ENCODE data around the gene LTBP1. TPM values are rescaled to one million over a fixed set of nuclear protein-coding genes. Genes with fewer than 3 reads are reported as not detected.

The LTBP1 gene
- total RNA-seq, 1 experiment from 2014 or later = 12.5 TPM

DNA sequence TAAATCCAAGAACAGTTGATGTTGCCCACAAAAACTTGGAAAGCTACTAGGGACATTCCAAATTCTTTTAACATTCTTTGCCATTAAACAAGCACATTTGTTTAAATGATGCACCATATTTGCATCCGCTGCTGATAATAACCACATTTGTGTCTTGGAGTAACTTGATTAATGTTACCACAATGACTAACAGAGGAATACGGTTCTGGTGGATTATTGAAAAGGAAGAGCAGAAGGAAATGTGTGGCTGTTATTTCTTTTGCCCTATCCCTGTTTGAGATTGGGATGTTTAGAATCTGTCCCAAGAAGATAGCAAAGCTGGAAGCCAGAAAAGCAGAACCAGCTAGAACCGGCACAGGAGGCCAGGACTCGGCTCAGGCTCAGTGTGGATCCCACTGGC is 490.5 kb downstream of the LTBP1 start:
- DNase-seq (ENCODE audit: low read depth, low spot score) (no peak), ATAC-seq (no peak)
- H3K9me3 ChIP-seq (ENCODE audit: control insufficient read depth, insufficient read depth, low read depth, low read length) = no peaks in the 10 kb centered on the region
- intact Hi-C loops (cut with micrococcal nuclease; ENCODE audit: unreplicated experiment) = no loop called here
- H3K4me3 ChIP-seq (ENCODE audit: low read depth in 2 of 2, low read length in 2 of 2) = no peak overlapping the region
- CTCF ChIA-PET = no interaction called here
- no peaks in the 10 kb centered on the region for H3K36me3 ChIP-seq (ENCODE audit: control insufficient read depth, insufficient read depth, low read length)
- in situ Hi-C loops (cut with HindIII; ENCODE audit: low pct_unique_long_range_greater_than_20kb, low sequenced_read_pairs) = no loop called here
- POLR2A ChIA-PET = no interaction called here
- no TSS peak for BruUV-seq (replicated peaks)
- H3K27me3 ChIP-seq (ENCODE audit: control insufficient read depth, insufficient read depth, low read length) = no peaks in the 10 kb centered on the region; the same call in 1 of the 2 replicates
- no peak overlapping the region for H3K27ac ChIP-seq (ENCODE audit: low read length)
- TF ChIP-seq, protein P1, sequence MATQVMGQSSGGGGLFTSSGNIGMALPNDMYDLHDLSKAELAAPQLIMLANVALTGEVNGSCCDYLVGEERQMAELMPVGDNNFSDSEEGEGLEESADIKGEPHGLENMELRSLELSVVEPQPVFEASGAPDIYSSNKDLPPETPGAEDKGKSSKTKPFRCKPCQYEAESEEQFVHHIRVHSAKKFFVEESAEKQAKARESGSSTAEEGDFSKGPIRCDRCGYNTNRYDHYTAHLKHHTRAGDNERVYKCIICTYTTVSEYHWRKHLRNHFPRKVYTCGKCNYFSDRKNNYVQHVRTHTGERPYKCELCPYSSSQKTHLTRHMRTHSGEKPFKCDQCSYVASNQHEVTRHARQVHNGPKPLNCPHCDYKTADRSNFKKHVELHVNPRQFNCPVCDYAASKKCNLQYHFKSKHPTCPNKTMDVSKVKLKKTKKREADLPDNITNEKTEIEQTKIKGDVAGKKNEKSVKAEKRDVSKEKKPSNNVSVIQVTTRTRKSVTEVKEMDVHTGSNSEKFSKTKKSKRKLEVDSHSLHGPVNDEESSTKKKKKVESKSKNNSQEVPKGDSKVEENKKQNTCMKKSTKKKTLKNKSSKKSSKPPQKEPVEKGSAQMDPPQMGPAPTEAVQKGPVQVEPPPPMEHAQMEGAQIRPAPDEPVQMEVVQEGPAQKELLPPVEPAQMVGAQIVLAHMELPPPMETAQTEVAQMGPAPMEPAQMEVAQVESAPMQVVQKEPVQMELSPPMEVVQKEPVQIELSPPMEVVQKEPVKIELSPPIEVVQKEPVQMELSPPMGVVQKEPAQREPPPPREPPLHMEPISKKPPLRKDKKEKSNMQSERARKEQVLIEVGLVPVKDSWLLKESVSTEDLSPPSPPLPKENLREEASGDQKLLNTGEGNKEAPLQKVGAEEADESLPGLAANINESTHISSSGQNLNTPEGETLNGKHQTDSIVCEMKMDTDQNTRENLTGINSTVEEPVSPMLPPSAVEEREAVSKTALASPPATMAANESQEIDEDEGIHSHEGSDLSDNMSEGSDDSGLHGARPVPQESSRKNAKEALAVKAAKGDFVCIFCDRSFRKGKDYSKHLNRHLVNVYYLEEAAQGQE (IDR thresholded peaks at IDR 0.05; ENCODE audit: insufficient read depth in 1 of 2, low read depth in 2 of 2, low read length in 1 of 2) = no peak
- TF ChIP-seq SIN3A (IDR thresholded peaks at IDR 0.05; ENCODE audit: borderline replicate concordance, insufficient read depth, low read depth, low read length) (no peak), TCF7L2 (IDR thresholded peaks at IDR 0.05; ENCODE audit: low read depth, low read length) (no peak), POLR2AphosphoS5 (IDR thresholded peaks at IDR 0.05; ENCODE audit: low read depth, low read length) (no peak)
- TF ChIP-seq, protein P2, sequence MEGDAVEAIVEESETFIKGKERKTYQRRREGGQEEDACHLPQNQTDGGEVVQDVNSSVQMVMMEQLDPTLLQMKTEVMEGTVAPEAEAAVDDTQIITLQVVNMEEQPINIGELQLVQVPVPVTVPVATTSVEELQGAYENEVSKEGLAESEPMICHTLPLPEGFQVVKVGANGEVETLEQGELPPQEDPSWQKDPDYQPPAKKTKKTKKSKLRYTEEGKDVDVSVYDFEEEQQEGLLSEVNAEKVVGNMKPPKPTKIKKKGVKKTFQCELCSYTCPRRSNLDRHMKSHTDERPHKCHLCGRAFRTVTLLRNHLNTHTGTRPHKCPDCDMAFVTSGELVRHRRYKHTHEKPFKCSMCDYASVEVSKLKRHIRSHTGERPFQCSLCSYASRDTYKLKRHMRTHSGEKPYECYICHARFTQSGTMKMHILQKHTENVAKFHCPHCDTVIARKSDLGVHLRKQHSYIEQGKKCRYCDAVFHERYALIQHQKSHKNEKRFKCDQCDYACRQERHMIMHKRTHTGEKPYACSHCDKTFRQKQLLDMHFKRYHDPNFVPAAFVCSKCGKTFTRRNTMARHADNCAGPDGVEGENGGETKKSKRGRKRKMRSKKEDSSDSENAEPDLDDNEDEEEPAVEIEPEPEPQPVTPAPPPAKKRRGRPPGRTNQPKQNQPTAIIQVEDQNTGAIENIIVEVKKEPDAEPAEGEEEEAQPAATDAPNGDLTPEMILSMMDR (IDR thresholded peaks at IDR 0.05) = no peak
- H3K4me1 ChIP-seq (ENCODE audit: control insufficient read depth, insufficient read depth, low read length) = no peaks in the 10 kb centered on the region

DNA sequence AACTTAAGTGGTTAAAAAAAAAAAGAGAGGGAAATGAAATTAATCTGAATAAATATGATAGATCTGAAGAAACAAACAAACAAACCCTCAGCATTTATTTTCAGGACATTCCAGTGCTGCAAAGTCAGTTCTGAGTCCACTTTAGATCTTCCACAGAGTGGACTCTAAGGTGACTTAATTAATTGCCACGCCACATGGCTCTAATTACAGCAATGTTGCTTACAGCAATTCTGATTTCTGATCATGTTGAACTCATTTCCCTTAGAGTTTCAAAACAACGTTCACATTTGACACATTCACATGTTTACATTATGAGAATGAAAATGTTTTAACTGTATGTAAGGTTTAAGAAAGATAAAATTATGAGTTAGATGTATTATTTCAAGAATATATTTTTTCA is 491.1 kb downstream of the LTBP1 start:
- TF ChIP-seq, protein P1 (IDR thresholded peaks at IDR 0.05; ENCODE audit: insufficient read depth in 1 of 2, low read depth in 2 of 2, low read length in 1 of 2) = no peak
- TF ChIP-seq, protein P2 (IDR thresholded peaks at IDR 0.05) = no peak
- TF ChIP-seq SIN3A (IDR thresholded peaks at IDR 0.05; ENCODE audit: borderline replicate concordance, insufficient read depth, low read depth, low read length) (no peak), POLR2AphosphoS5 (IDR thresholded peaks at IDR 0.05; ENCODE audit: low read depth, low read length) (no peak), TCF7L2 (IDR thresholded peaks at IDR 0.05; ENCODE audit: low read depth, low read length) (no peak)
- Histone ChIP-seq H3K36me3 (ENCODE audit: control insufficient read depth, insufficient read depth, low read length) (no peaks in the 10 kb centered on the region), H3K4me3 (ENCODE audit: low read depth in 2 of 2, low read length in 2 of 2) (no peak overlapping the region), H3K9me3 (ENCODE audit: control insufficient read depth, insufficient read depth, low read depth, low read length) (no peaks in the 10 kb centered on the region), H3K27me3 (ENCODE audit: control insufficient read depth, insufficient read depth, low read length) (no peaks in the 10 kb centered on the region; the same call in 1 of the 2 replicates), H3K4me1 (ENCODE audit: control insufficient read depth, insufficient read depth, low read length) (no peaks in the 10 kb centered on the region), H3K27ac (ENCODE audit: low read length) (no peak overlapping the region)
- ATAC-seq (no peak), DNase-seq (ENCODE audit: low read depth, low spot score) (no peak)
- intact Hi-C loops (cut with micrococcal nuclease; ENCODE audit: unreplicated experiment) (no loop called here), in situ Hi-C loops (cut with HindIII; ENCODE audit: low pct_unique_long_range_greater_than_20kb, low sequenced_read_pairs) (no loop called here)
- CTCF ChIA-PET = no interaction called here
- POLR2A ChIA-PET = interaction anchor here (0.7 kb wide), 1 partner anchor 42 kb away, joined by 11 read pairs; no protein-coding TSS in a partner anchor
- BruUV-seq (replicated peaks) = no TSS peak

All from Panc1 (cell line).